Measurements from ENCODE around the gene PPM1F. TPM values are rescaled to one million over a fixed set of nuclear protein-coding genes. Genes with fewer than 3 reads are reported as not detected.

The PPM1F gene
- total RNA-seq, 1 donor from 2014 or later, result 76.0 TPM

- intact Hi-C loops (cut with DNase I), result no loop called here
- no peak for TF ChIP-seq CTCF (IDR thresholded peaks at IDR 0.05)
- no peak overlapping the region for H3K27ac ChIP-seq
- no peak for DNase-seq (ENCODE audit: low spot score in 2 of 2)
- no peaks in the 10 kb centered on the region for H3K4me1 ChIP-seq
- H3K9me3 ChIP-seq, result no peaks in the 10 kb centered on the region
- H3K36me3 ChIP-seq, result peaks cover 25 to 57% of the 10 kb centered on the region in 2 donors
- H3K27me3 ChIP-seq, result no peaks in the 10 kb centered on the region
- no peak overlapping the region for H3K4me3 ChIP-seq
Observed at GRCh38 chr22:21922370-21923162, 30.1 kb downstream of the PPM1F start.

- Histone ChIP-seq H3K4me3 (no peak overlapping the region), H3K9me3 (no peaks in the 10 kb centered on the region), H3K4me1 (no peaks in the 10 kb centered on the region), H3K27ac (no peak overlapping the region), H3K27me3 (no peaks in the 10 kb centered on the region), H3K36me3 (peaks cover 25 to 51% of the 10 kb centered on the region in 2 donors)
- no peak for TF ChIP-seq CTCF (IDR thresholded peaks at IDR 0.05)
- intact Hi-C loops (cut with DNase I), result no loop called here
- DNase-seq (ENCODE audit: low spot score in 2 of 2), result no peak
Observed at GRCh38 chr22:21921729-21922128, 30.9 kb downstream of the PPM1F start.

GRCh38 chr22:21921184-21921721, 31.4 kb downstream of the PPM1F start:
- intact Hi-C loops (cut with DNase I), result no loop called here
- TF ChIP-seq CTCF (IDR thresholded peaks at IDR 0.05), result no peak
- H3K27ac ChIP-seq, result no peak overlapping the region
- H3K9me3 ChIP-seq, result no peaks in the 10 kb centered on the region
- no peaks in the 10 kb centered on the region for H3K27me3 ChIP-seq
- H3K4me3 ChIP-seq, result no peak overlapping the region
- no peaks in the 10 kb centered on the region for H3K4me1 ChIP-seq
- no peak for DNase-seq (ENCODE audit: low spot score in 2 of 2)
- peaks cover 23 to 46% of the 10 kb centered on the region in 2 donors for H3K36me3 ChIP-seq

GRCh38 chr22:21920341-21921183, 32.1 kb downstream of the PPM1F start:
- no peaks in the 10 kb centered on the region for H3K27me3 ChIP-seq

More at GRCh38 chr22:21920341-21921183, 32.1 kb downstream of the PPM1F start:
- no peak for TF ChIP-seq CTCF (IDR thresholded peaks at IDR 0.05)
- intact Hi-C loops (cut with DNase I), result no loop called here
- Histone ChIP-seq H3K4me1 (no peaks in the 10 kb centered on the region), H3K36me3 (peaks cover 21 to 45% of the 10 kb centered on the region in 2 donors), H3K4me3 (no peak overlapping the region), H3K27ac (no peak overlapping the region), H3K9me3 (no peaks in the 10 kb centered on the region)
- no peak for DNase-seq (ENCODE audit: low spot score in 2 of 2)

All from ascending aorta (tissue), 2 donors.